ENCODE data around the gene XCL2. TPM values are rescaled to one million over a fixed set of nuclear protein-coding genes. Genes with fewer than 3 reads are reported as not detected.
"Not testable (repeated sequence)": the region's sequence is repeated elsewhere in the genome, so short reads cannot be mapped to it uniquely, and the experiment has no call there.

Gene XCL2
- total RNA-seq, 1 donor from 2014 or later, result 46.4 TPM

DNA sequence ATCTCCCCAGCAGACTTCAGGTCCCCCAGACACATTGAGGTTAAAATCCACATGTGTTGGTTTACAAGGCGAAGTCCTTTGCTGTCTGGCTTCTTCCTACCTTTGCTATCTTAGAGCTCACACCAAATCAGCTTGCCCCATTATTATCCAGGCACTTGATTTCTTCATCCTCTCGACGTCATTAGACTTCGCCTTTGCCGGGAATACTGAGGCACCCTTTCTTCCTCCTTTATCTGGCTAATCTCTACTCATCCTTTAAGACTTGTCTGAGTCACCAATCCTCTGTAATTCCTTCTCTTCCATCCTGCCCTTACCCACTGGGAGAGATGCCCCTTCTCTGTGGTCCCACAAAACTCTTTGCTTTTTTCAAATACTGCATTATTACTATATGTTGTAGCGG lies 9.2 kb upstream of the XCL2 start:
- no peak overlapping the region for H3K4me3 Mint-ChIP-seq
- H3K27me3 Mint-ChIP-seq, result peaks cover 5% of the 10 kb centered on the region
- intact Hi-C loops (cut with micrococcal nuclease), result no loop called here
- peaks cover 4% of the 10 kb centered on the region for H3K36me3 Mint-ChIP-seq (ENCODE audit: low read depth)
- H3K9me3 Mint-ChIP-seq, result peaks cover 4% of the 10 kb centered on the region
- no peak overlapping the region for H3K27ac Mint-ChIP-seq
- H3K4me1 Mint-ChIP-seq, result peaks cover 31% of the 10 kb centered on the region
- no peak for DNase-seq

DNA sequence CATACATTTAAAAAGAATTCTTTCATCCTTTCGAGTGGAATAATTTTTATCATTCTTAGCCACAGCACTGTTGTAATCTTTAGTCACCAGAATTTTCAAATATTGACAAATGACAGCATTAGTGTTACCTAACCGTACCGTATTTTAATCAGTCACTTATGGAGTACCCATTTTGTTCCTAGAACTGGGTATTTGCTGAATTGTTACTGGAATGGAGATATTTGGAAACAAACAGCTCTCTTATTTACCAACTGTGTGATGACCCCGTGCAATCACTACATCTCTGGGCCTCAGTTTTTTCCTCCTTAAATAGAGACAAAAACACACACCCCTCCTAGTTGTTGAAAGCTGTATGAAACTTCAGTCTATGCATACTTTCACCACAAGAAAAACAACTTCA lies 7.9 kb upstream of the XCL2 start:
- intact Hi-C loops (cut with micrococcal nuclease), result no loop called here
- H3K9me3 Mint-ChIP-seq, result peaks cover 11% of the 10 kb centered on the region

GRCh38 chr1:168550971-168551370 lies 7.2 kb upstream of the XCL2 start:
- Mint-ChIP-seq H3K27me3 (peaks cover 13% of the 10 kb centered on the region), H3K4me3 (no peak overlapping the region), H3K27ac (no peak overlapping the region), H3K36me3 (ENCODE audit: low read depth) (peaks cover 4% of the 10 kb centered on the region), H3K9me3 (peaks cover 11% of the 10 kb centered on the region), H3K4me1 (peaks cover 19% of the 10 kb centered on the region)
- intact Hi-C loops (cut with micrococcal nuclease), result no loop called here
- peak; percentile 40 for DNase-seq

More for the DNA sequence above, 7.9 kb upstream of the XCL2 start:
- DNase-seq, result peak; percentile 7
- no peak overlapping the region for H3K4me3 Mint-ChIP-seq
- H3K4me1 Mint-ChIP-seq, result peaks cover 21% of the 10 kb centered on the region
- H3K36me3 Mint-ChIP-seq (ENCODE audit: low read depth), result peaks cover 4% of the 10 kb centered on the region
- H3K27ac Mint-ChIP-seq, result no peak overlapping the region
- H3K27me3 Mint-ChIP-seq, result peaks cover 13% of the 10 kb centered on the region

- intact Hi-C loops (cut with micrococcal nuclease); DNase-seq; H3K36me3 Mint-ChIP-seq (ENCODE audit: low read depth); H3K27ac Mint-ChIP-seq; H3K4me3 Mint-ChIP-seq: not testable (repeated sequence)
- Mint-ChIP-seq H3K27me3 (peaks cover 10% of the 10 kb centered on the region), H3K4me1 (peaks cover 13% of the 10 kb centered on the region), H3K9me3 (peaks cover 11% of the 10 kb centered on the region)
Observed at GRCh38 chr1:168546553-168546895, 2.7 kb upstream of the XCL2 start.

DNA sequence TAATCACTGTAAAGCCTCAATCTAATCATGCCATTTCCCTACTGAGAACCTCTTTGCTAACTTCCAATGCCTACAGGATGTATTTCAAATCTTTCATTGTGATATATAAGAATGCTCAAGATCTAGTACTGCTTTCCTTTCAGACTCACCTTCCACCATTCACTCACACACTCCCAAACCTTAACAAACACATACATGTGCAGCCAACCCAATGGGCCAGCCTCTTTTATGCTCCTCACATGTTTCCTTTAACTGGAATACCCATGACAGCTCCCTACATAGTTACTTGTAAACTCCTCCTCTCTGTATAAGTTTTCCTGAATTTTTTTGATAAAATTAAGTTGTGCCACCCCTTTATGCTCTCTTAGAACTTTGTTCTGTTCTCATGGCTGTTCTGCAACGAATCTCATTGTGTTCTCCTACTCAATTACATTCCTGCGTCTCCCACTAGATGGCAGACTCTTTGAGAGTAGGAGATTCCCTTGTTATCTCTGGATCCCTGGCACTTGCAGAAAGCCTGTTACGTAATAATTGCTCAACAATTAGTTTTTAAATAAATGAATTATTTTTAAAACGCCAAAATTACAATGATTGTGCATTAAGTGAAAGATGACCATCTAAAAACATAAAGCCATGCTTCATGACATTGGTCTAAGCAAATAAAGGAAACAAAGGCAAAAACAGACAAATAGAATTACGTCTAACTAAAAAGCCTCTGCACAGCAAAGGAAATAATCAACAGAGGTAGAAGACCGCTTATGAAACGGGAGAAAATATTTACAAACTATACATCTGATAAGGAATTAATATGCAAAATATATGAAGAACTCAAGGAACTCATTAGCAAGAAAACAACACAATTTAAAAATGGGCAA lies 2.1 kb upstream of the XCL2 start:
- H3K4me1 Mint-ChIP-seq, result peaks cover 13% of the 10 kb centered on the region
- H3K27ac Mint-ChIP-seq; intact Hi-C loops (cut with micrococcal nuclease); H3K36me3 Mint-ChIP-seq (ENCODE audit: low read depth); H3K4me3 Mint-ChIP-seq: not testable (repeated sequence)
- H3K9me3 Mint-ChIP-seq, result peaks cover 11% of the 10 kb centered on the region
- peak; percentile 61 for DNase-seq
- H3K27me3 Mint-ChIP-seq, result peaks cover 10% of the 10 kb centered on the region

DNA sequence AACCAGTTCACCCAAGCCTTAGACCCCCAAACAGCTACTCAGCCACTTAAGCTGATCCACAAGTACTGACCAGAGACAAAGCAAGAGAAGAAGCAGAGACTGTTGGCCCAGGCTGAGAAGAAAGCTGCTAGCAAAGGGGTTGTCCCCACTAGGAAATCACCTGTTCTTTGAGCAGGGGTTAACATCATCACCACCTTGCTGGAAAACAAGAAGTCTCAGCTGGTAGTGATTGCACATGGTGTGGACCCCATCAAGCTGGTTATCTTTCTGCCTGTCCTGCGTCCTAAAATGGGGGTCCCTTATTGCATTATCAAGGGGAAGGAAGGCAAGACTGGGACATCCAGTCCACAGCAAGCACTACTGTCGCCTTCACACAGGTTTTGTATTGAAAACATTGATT lies 819 bp downstream of the XCL2 start:
- H3K27me3 Mint-ChIP-seq; H3K36me3 Mint-ChIP-seq (ENCODE audit: low read depth); intact Hi-C loops (cut with micrococcal nuclease); H3K4me3 Mint-ChIP-seq; H3K27ac Mint-ChIP-seq: not testable (repeated sequence)
- Mint-ChIP-seq H3K4me1 (peaks cover 14% of the 10 kb centered on the region), H3K9me3 (peaks cover 17% of the 10 kb centered on the region)
- DNase-seq, result peak; percentile 44

- intact Hi-C loops (cut with micrococcal nuclease); H3K27me3 Mint-ChIP-seq; H3K4me3 Mint-ChIP-seq; DNase-seq; H3K36me3 Mint-ChIP-seq (ENCODE audit: low read depth); H3K27ac Mint-ChIP-seq: not testable (repeated sequence)
- peaks cover 31% of the 10 kb centered on the region for H3K4me1 Mint-ChIP-seq
- peaks cover 18% of the 10 kb centered on the region for H3K9me3 Mint-ChIP-seq
Observed at GRCh38 chr1:168540798-168541197, 3.0 kb downstream of the XCL2 start.

DNA sequence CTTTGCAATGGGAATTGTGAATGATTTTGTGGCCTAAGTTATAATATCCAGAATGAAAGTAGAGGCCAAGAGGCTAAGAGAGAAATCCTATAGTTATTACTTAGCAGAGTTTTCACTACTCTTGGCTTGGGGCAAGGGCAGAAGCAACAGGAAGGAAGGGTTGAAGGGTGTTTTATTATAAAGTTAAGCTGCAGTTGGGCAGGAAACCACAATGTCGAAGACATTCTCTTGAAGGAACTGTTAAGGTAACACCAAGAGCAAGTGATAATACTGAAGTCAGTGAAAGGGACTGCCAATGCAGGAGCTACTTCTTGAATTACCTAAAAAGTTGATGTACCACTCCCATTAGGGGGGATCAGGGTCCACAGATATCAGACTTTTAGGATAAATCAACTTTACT lies 8.3 kb downstream of the XCL2 start:
- peaks cover 12% of the 10 kb centered on the region for H3K36me3 Mint-ChIP-seq (ENCODE audit: low read depth)
- H3K4me1 Mint-ChIP-seq, result peaks cover 48% of the 10 kb centered on the region
- H3K4me3 Mint-ChIP-seq, result peak overlapping the region; percentile 80
- peak overlapping the region; percentile 87 for H3K27ac Mint-ChIP-seq
- peaks cover 18% of the 10 kb centered on the region for H3K9me3 Mint-ChIP-seq
- peak; percentile 82 for DNase-seq
- H3K27me3 Mint-ChIP-seq, result peaks cover 2% of the 10 kb centered on the region
- intact Hi-C loops (cut with micrococcal nuclease), result loop anchor here (2.0 kb wide), 1 partner anchor 33 kb away; no protein-coding TSS in a partner anchor

GRCh38 chr1:168531615-168532345 lies 12.0 kb downstream of the XCL2 start:
- Mint-ChIP-seq H3K9me3 (no peaks in the 10 kb centered on the region), H3K27me3 (peaks cover 2% of the 10 kb centered on the region), H3K4me1 (peaks cover 37% of the 10 kb centered on the region), H3K4me3 (no peak overlapping the region), H3K27ac (no peak overlapping the region), H3K36me3 (ENCODE audit: low read depth) (peaks cover 3% of the 10 kb centered on the region)
- intact Hi-C loops (cut with micrococcal nuclease), result no loop called here
- DNase-seq, result peak; percentile 76

- Mint-ChIP-seq H3K36me3 (ENCODE audit: low read depth) (peaks cover 3% of the 10 kb centered on the region), H3K9me3 (peaks cover 3% of the 10 kb centered on the region), H3K4me1 (peaks cover 19% of the 10 kb centered on the region), H3K27ac (no peak overlapping the region), H3K27me3 (peaks cover 2% of the 10 kb centered on the region), H3K4me3 (no peak overlapping the region)
- no peak for DNase-seq
- intact Hi-C loops (cut with micrococcal nuclease), result no loop called here
Observed at GRCh38 chr1:168529518-168529917, 14.3 kb downstream of the XCL2 start.

DNA sequence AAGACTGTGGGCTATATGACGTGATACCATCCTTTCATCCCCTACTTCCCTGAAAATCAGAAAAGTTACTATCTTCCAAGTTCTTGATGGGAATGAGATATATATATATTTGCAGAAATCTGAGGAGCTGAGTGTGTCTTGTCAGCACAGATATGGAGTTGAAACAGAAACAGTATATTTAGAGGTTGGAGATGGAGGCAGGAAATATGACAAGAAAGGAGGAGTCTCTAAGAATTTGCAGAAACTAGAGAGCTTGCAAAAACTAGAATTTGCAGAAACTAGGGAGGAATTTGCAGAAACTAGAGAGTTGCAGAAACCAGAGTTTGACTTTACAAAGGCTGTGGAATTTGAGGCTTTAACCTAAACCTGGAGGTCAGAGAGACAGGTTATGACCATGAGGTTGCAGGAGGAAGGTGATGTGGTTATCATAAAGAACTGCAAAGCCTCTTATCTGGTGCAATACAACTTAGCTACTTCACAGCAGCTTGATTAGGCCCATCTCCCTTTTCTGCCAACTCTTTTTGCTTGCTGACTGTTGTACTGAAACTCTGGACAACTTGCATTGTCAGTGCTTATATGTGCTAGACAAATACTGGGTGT lies 22.3 kb downstream of the XCL2 start:
- DNase-seq, result peak; percentile 79
- Mint-ChIP-seq H3K4me3 (peak overlapping the region; percentile 79), H3K27me3 (no peaks in the 10 kb centered on the region), H3K9me3 (peaks cover 16% of the 10 kb centered on the region), H3K4me1 (peaks cover 48% of the 10 kb centered on the region), H3K27ac (peak overlapping the region; percentile 91), H3K36me3 (ENCODE audit: low read depth) (peaks cover 11% of the 10 kb centered on the region)
- intact Hi-C loops (cut with micrococcal nuclease), result loop anchor here (5.0 kb wide), 4 partner anchors 36 to 179 kb away; no protein-coding TSS in a partner anchor

DNA sequence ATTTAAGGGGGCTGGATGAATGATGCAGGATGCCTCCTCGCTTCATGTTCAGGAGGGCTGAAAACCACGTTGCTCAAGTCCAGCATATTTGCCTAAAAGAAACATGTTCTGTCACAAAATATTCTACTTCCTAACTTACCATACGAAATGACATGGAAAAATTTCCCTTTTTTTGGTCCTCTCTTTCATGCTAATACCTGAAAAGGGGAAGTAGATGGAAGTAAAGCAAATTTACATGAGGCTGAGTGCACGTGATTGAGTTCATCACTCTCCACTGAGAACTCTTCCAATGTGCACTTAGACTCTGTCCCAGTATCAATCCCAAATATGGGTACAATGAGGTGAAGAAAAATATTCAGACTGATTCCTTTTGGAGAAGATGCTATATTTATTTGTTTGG lies 23.0 kb downstream of the XCL2 start:
- no peak for DNase-seq
- peaks cover 48% of the 10 kb centered on the region for H3K4me1 Mint-ChIP-seq
- H3K36me3 Mint-ChIP-seq (ENCODE audit: low read depth), result peaks cover 11% of the 10 kb centered on the region
- H3K4me3 Mint-ChIP-seq, result peak overlapping the region; percentile 79
- intact Hi-C loops (cut with micrococcal nuclease), result loop anchor here (1.0 to 5.0 kb wide), 5 partner anchors 11 to 179 kb away; no protein-coding TSS in a partner anchor
- H3K27me3 Mint-ChIP-seq, result no peaks in the 10 kb centered on the region
- peaks cover 16% of the 10 kb centered on the region for H3K9me3 Mint-ChIP-seq
- H3K27ac Mint-ChIP-seq, result peak overlapping the region; percentile 91

DNA sequence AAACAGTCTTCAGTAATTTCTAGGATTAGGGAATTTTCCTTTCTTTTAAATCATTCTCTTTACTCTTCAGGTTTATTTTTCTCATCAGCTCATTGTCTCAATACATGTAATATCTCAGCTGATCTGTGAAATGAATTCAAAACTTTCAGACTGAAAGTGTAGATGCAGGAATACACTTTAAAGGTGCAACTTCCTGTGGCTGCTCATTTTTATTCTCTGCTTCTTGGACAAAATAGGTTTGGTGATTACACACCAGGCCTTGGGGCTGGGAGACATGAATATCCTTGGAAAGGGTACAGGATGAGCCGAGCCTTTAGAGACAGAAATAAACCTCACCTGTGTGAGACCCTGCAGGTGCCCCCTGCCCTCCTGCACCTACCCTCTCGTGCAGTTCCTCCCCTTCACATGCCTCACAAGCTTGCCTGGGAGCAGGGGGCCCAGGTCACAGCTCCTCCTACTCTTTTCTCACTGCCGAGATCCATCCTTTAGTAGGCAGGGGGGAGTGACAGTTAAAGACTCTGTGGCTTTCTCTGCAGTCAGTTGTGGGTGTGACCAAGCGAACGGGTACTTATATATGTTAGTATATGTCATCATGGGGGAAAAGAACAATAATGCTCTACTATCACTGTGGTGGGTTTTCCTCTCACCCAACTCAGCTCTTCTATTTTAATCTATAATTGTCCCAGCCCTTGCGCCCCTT lies 23.6 kb downstream of the XCL2 start:
- Mint-ChIP-seq H3K4me3 (peak overlapping the region; percentile 79), H3K36me3 (ENCODE audit: low read depth) (peaks cover 11% of the 10 kb centered on the region), H3K27me3 (no peaks in the 10 kb centered on the region), H3K4me1 (peaks cover 51% of the 10 kb centered on the region), H3K27ac (peak overlapping the region; percentile 91), H3K9me3 (peaks cover 14% of the 10 kb centered on the region)
- intact Hi-C loops (cut with micrococcal nuclease), result loop anchor here (1.0 to 5.0 kb wide), 5 partner anchors 10 to 178 kb away; no protein-coding TSS in a partner anchor
- peak; percentile 81 for DNase-seq
